ENCODE measurements around the gene MPRIP. TPM values are rescaled to one million over a fixed set of nuclear protein-coding genes. Genes with fewer than 3 reads are reported as not detected.

The MPRIP gene, protein sequence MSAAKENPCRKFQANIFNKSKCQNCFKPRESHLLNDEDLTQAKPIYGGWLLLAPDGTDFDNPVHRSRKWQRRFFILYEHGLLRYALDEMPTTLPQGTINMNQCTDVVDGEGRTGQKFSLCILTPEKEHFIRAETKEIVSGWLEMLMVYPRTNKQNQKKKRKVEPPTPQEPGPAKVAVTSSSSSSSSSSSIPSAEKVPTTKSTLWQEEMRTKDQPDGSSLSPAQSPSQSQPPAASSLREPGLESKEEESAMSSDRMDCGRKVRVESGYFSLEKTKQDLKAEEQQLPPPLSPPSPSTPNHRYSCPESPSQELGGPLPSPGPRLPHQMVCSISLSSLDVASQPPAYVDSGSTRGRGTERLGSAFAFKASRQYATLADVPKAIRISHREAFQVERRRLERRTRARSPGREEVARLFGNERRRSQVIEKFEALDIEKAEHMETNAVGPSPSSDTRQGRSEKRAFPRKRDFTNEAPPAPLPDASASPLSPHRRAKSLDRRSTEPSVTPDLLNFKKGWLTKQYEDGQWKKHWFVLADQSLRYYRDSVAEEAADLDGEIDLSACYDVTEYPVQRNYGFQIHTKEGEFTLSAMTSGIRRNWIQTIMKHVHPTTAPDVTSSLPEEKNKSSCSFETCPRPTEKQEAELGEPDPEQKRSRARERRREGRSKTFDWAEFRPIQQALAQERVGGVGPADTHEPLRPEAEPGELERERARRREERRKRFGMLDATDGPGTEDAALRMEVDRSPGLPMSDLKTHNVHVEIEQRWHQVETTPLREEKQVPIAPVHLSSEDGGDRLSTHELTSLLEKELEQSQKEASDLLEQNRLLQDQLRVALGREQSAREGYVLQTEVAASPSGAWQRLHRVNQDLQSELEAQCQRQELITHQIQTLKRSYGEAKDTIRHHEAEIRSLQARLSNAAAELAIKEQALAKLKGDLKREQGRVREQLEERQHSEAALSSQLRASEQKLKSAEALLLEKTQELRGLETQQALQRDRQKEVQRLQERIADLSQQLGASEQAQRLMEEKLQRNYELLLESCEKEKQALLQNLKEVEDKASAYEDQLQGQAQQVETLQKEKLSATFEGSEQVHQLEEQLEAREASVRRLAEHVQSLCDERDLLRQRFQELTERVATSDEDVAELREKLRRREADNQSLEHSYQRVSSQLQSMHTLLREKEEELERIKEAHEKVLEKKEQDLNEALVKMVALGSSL (N-terminal part only)
- total RNA-seq (299 and 301 TPM in 2 replicates), polyA plus RNA-seq (130 and 155 TPM in 2 replicates), polyA minus RNA-seq (260 and 264 TPM in 2 replicates)
- 154 TPM for total RNA-seq (2013)

GRCh38 chr17:17042384-17042736 lies at the start of gene MPRIP:
Gene MPRIP, plus strand, starts transcription at chr17:17042457. Its CDS starts 392 bp downstream, at chr17:17042849.
- Histone ChIP-seq H3K36me3 (replicated peaks in 1 of 2; ENCODE audit: control extremely low read depth in 1 of 2, control insufficient read depth in 1 of 2, extremely low read depth in 1 of 2, insufficient read depth in 2 of 2, low read length in 1 of 2) (no peaks in the 10 kb centered on the region), H3K27me3 (replicated peaks in 1 of 4; ENCODE audit: control extremely low read depth in 1 of 4, control insufficient read depth in 3 of 4, insufficient read depth in 4 of 4, low read length in 3 of 4) (no peaks in the 10 kb centered on the region), H3K27ac (ENCODE audit: low read length in 2 of 2) (peak within 1 kb of the TSS; percentile 11 to 61), H4K20me1 (ENCODE audit: control insufficient read depth, insufficient read depth, low read length, poor library complexity, severe bottlenecking) (peaks cover 15% of the 10 kb centered on the region), H3K79me2 (ENCODE audit: control insufficient read depth, insufficient read depth, low read length) (peaks cover 57% of the 10 kb centered on the region), H3K4me2 (replicated peaks; ENCODE audit: low read depth, low read length, poor library complexity, severe bottlenecking) (peak within 1 kb of the TSS; percentile 90), H2AFZ (ENCODE audit: insufficient read depth, low read depth, low read length, poor library complexity, severe bottlenecking) (peak within 1 kb of the TSS; percentile 83), H3K4me1 (ENCODE audit: control insufficient read depth in 2 of 2, insufficient read depth in 2 of 2, low read length in 2 of 2) (peaks cover 41 to 51% of the 10 kb centered on the region in 2 donors), H3K4me3 (ENCODE audit: control extremely low read depth in 1 of 5, extremely low read depth in 1 of 5, insufficient read depth in 1 of 5, low read depth in 2 of 5, low read length in 4 of 5) (peak within 1 kb of the TSS; percentile 55 to 83 (median 79)), H3K9ac (ENCODE audit: low read length) (peak within 1 kb of the TSS; percentile 72), H3K9me3 (ENCODE audit: control extremely low read depth in 1 of 3, control insufficient read depth in 2 of 3, insufficient read depth in 1 of 3, low read length in 2 of 3) (peaks cover 0 to 4% (median 2%) of the 10 kb centered on the region in 3 donors)
- Mint-ChIP-seq H3K4me3 (peak within 1 kb of the TSS; percentile 98), H3K27me3 (no peaks in the 10 kb centered on the region), H3K27ac (peak within 1 kb of the TSS; percentile 86), H3K4me1 (peaks cover 49% of the 10 kb centered on the region), H3K9me3 (ENCODE audit: insufficient read depth) (peaks cover 2% of the 10 kb centered on the region)
- ChIA-PET POLR2A (no interaction called here), CTCF (interaction anchor here (1.4 kb wide), 1 partner anchor 15 kb away, joined by 3 read pairs; no protein-coding TSS in a partner anchor)
- under 1% methylated on average over 66 of the region's 67 CpGs for WGBS (ENCODE audit: insufficient coverage)
- intact Hi-C loops (cut with micrococcal nuclease), result loop anchor here (2.0 to 10.0 kb wide), 5 partner anchors 40 to 992 kb away; partner anchors contain the start of genes ATPAF2, COPS3, GID4 and PLD6
- TF ChIP-seq CTCF (IDR thresholded peaks at IDR 0.05) (no peak), EZH2 (IDR thresholded peaks at IDR 0.05; ENCODE audit: borderline replicate concordance, insufficient read depth, low read depth, low read length, poor library complexity, severe bottlenecking) (no peak)
- ATAC-seq (ENCODE audit: low read depth) (no peak), DNase-seq (no peak)
